ENCODE data around the gene ACER3. TPM values are rescaled to one million over a fixed set of nuclear protein-coding genes. Genes with fewer than 3 reads are reported as not detected.
"Not testable (repeated sequence)": the region's sequence is repeated elsewhere in the genome, so short reads cannot be mapped to it uniquely, and the experiment has no call there.

Gene ACER3
- total RNA-seq, 2 experiments from 2014 or later, result 10.5 to 10.9 TPM

- CTCF ChIA-PET, result interaction anchor here (2.2 kb wide), 1 partner anchor 30 kb away, joined by 7 read pairs; no protein-coding TSS in a partner anchor
- H3K9me3 Mint-ChIP-seq, result no peaks in the 10 kb centered on the region
- no peak overlapping the region for H3K27ac Mint-ChIP-seq
These were observed 28.8 kb downstream of the ACER3 start for GRCh38 chr11:76889411-76889975.

GRCh38 chr11:76890329-76890728 is 29.6 kb downstream of the ACER3 start:
- no peak overlapping the region for H3K27ac Mint-ChIP-seq
- CTCF ChIA-PET, result no interaction called here
- no peaks in the 10 kb centered on the region for H3K9me3 Mint-ChIP-seq
- H3K27me3 Mint-ChIP-seq, result no peaks in the 10 kb centered on the region
- peaks cover 4% of the 10 kb centered on the region for H3K4me1 Mint-ChIP-seq (ENCODE audit: low read depth)
- POLR2A ChIA-PET, result interaction anchor here (0.7 kb wide), 1 partner anchor 54 kb away, joined by 3 read pairs; no protein-coding TSS in a partner anchor
- no peak overlapping the region for H3K4me3 Mint-ChIP-seq
- no peak for DNase-seq
- intact Hi-C loops (cut with micrococcal nuclease), result no loop called here
- no peaks in the 10 kb centered on the region for H3K36me3 Mint-ChIP-seq

More at GRCh38 chr11:76889411-76889975, 28.8 kb downstream of the ACER3 start:
- POLR2A ChIA-PET, result no interaction called here
- Mint-ChIP-seq H3K36me3 (no peaks in the 10 kb centered on the region), H3K4me3 (no peak overlapping the region), H3K27me3 (no peaks in the 10 kb centered on the region), H3K4me1 (ENCODE audit: low read depth) (peaks cover 10% of the 10 kb centered on the region)
- no peak for DNase-seq
- intact Hi-C loops (cut with micrococcal nuclease), result no loop called here

- Mint-ChIP-seq H3K27me3 (no peaks in the 10 kb centered on the region), H3K9me3 (no peaks in the 10 kb centered on the region), H3K4me3 (no peak overlapping the region), H3K27ac (no peak overlapping the region), H3K4me1 (ENCODE audit: low read depth) (no peaks in the 10 kb centered on the region), H3K36me3 (no peaks in the 10 kb centered on the region)
- CTCF ChIA-PET, result interaction anchor here (1.1 to 2.1 kb wide), 2 partner anchors 28 to 170 kb away, joined by 4 to 8 read pairs; no protein-coding TSS in a partner anchor
- intact Hi-C loops (cut with micrococcal nuclease), result no loop called here
- no peak for DNase-seq
- POLR2A ChIA-PET, result no interaction called here
These were observed 30.6 kb downstream of the ACER3 start for GRCh38 chr11:76891285-76891684.

- Mint-ChIP-seq H3K27ac (no peak overlapping the region), H3K9me3 (no peaks in the 10 kb centered on the region), H3K4me3 (no peak overlapping the region), H3K36me3 (no peaks in the 10 kb centered on the region), H3K4me1 (ENCODE audit: low read depth) (no peaks in the 10 kb centered on the region), H3K27me3 (no peaks in the 10 kb centered on the region)
- DNase-seq, result no peak
- intact Hi-C loops (cut with micrococcal nuclease), result no loop called here
- POLR2A ChIA-PET, result no interaction called here
- CTCF ChIA-PET, result interaction anchor here (0.7 to 2.1 kb wide), 3 partner anchors 28 to 488 kb away, joined by 3 to 8 read pairs (median 4); no protein-coding TSS in a partner anchor
These were observed 31.1 kb downstream of the ACER3 start for GRCh38 chr11:76891793-76892192.

- ChIA-PET CTCF (interaction anchor here (0.7 to 2.1 kb wide), 3 partner anchors 27 to 487 kb away, joined by 3 to 8 read pairs (median 4); no protein-coding TSS in a partner anchor), POLR2A (no interaction called here)
- Mint-ChIP-seq H3K4me1 (ENCODE audit: low read depth) (no peaks in the 10 kb centered on the region), H3K4me3 (no peak overlapping the region), H3K36me3 (no peaks in the 10 kb centered on the region), H3K27ac (no peak overlapping the region), H3K9me3 (no peaks in the 10 kb centered on the region), H3K27me3 (no peaks in the 10 kb centered on the region)
- no peak for DNase-seq
- intact Hi-C loops (cut with micrococcal nuclease), result no loop called here
These were observed 31.6 kb downstream of the ACER3 start for GRCh38 chr11:76892306-76892705.

GRCh38 chr11:76897233-76897632 is 36.5 kb downstream of the ACER3 start:
- Mint-ChIP-seq H3K4me3 (no peak overlapping the region), H3K4me1 (ENCODE audit: low read depth) (no peaks in the 10 kb centered on the region), H3K27me3 (no peaks in the 10 kb centered on the region), H3K9me3 (no peaks in the 10 kb centered on the region), H3K36me3 (no peaks in the 10 kb centered on the region), H3K27ac (no peak overlapping the region)
- ChIA-PET CTCF (no interaction called here), POLR2A (no interaction called here)
- no peak for DNase-seq
- intact Hi-C loops (cut with micrococcal nuclease), result no loop called here

- no peak for DNase-seq
- Mint-ChIP-seq H3K9me3 (no peaks in the 10 kb centered on the region), H3K4me3 (no peak overlapping the region), H3K27me3 (no peaks in the 10 kb centered on the region), H3K4me1 (ENCODE audit: low read depth) (no peaks in the 10 kb centered on the region), H3K36me3 (peaks cover 4% of the 10 kb centered on the region), H3K27ac (no peak overlapping the region)
- ChIA-PET POLR2A (no interaction called here), CTCF (interaction anchor here (2.2 kb wide), 1 partner anchor 19 kb away, joined by 6 read pairs; no protein-coding TSS in a partner anchor)
- intact Hi-C loops (cut with micrococcal nuclease), result no loop called here
These were observed 40.4 kb downstream of the ACER3 start for GRCh38 chr11:76901144-76901543.

GRCh38 chr11:76901622-76902021 is 40.9 kb downstream of the ACER3 start:
- CTCF ChIA-PET, result interaction anchor here (2.2 kb wide), 1 partner anchor 18 kb away, joined by 6 read pairs; no protein-coding TSS in a partner anchor
- H3K27ac Mint-ChIP-seq; DNase-seq; H3K4me3 Mint-ChIP-seq; H3K9me3 Mint-ChIP-seq; POLR2A ChIA-PET; H3K36me3 Mint-ChIP-seq; intact Hi-C loops (cut with micrococcal nuclease); H3K4me1 Mint-ChIP-seq (ENCODE audit: low read depth); H3K27me3 Mint-ChIP-seq: not testable (repeated sequence)

GRCh38 chr11:76902121-76903014 is 41.6 kb downstream of the ACER3 start:
- DNase-seq, result no peak
- intact Hi-C loops (cut with micrococcal nuclease), result no loop called here
- Mint-ChIP-seq H3K4me1 (ENCODE audit: low read depth) (no peaks in the 10 kb centered on the region), H3K36me3 (peaks cover 7% of the 10 kb centered on the region), H3K9me3 (no peaks in the 10 kb centered on the region), H3K27ac (no peak overlapping the region), H3K4me3 (no peak overlapping the region), H3K27me3 (no peaks in the 10 kb centered on the region)
- ChIA-PET CTCF (interaction anchor here (1.1 to 2.2 kb wide), 2 partner anchors 16 to 18 kb away, joined by 4 to 6 read pairs; no protein-coding TSS in a partner anchor), POLR2A (no interaction called here)

- ChIA-PET CTCF (interaction anchor here (2.2 kb wide), 1 partner anchor 17 kb away, joined by 6 read pairs; no protein-coding TSS in a partner anchor), POLR2A (no interaction called here)
- H3K4me3 Mint-ChIP-seq, result no peak overlapping the region
- H3K4me1 Mint-ChIP-seq (ENCODE audit: low read depth), result no peaks in the 10 kb centered on the region
- DNase-seq, result no peak
- no peaks in the 10 kb centered on the region for H3K27me3 Mint-ChIP-seq
- no peak overlapping the region for H3K27ac Mint-ChIP-seq
- intact Hi-C loops (cut with micrococcal nuclease), result no loop called here
- H3K36me3 Mint-ChIP-seq, result peaks cover 8% of the 10 kb centered on the region
- peaks cover 2% of the 10 kb centered on the region for H3K9me3 Mint-ChIP-seq
These were observed 42.6 kb downstream of the ACER3 start for GRCh38 chr11:76903325-76903724.

GRCh38 chr11:76910620-76911414 is 50.1 kb downstream of the ACER3 start:
- Mint-ChIP-seq H3K4me1 (ENCODE audit: low read depth) (no peaks in the 10 kb centered on the region), H3K4me3 (no peak overlapping the region), H3K36me3 (peaks cover 10% of the 10 kb centered on the region), H3K27ac (no peak overlapping the region), H3K9me3 (peaks cover 3% of the 10 kb centered on the region), H3K27me3 (no peaks in the 10 kb centered on the region)
- POLR2A ChIA-PET, result no interaction called here
- CTCF ChIA-PET, result no interaction called here
- intact Hi-C loops (cut with micrococcal nuclease), result no loop called here
- no peak for DNase-seq

GRCh38 chr11:76911415-76911808 is 50.7 kb downstream of the ACER3 start:
- Mint-ChIP-seq H3K27me3 (no peaks in the 10 kb centered on the region), H3K36me3 (peaks cover 7% of the 10 kb centered on the region), H3K4me3 (no peak overlapping the region), H3K27ac (no peak overlapping the region), H3K9me3 (peaks cover 3% of the 10 kb centered on the region), H3K4me1 (ENCODE audit: low read depth) (no peaks in the 10 kb centered on the region)
- no peak for DNase-seq
- intact Hi-C loops (cut with micrococcal nuclease), result no loop called here
- ChIA-PET POLR2A (no interaction called here), CTCF (interaction anchor here (1.1 to 1.5 kb wide), 2 partner anchors 11 to 104 kb away, joined by 3 to 4 read pairs; no protein-coding TSS in a partner anchor)

Data from activated CD4-positive, alpha-beta memory T cell treated with anti-CD3 and anti-CD28 coated beads for 36 hours (primary cell).